HUDEP-2 (cell line): ENCODE measurements around the gene UTP4.
"Not testable (repeated sequence)": the region's sequence is repeated elsewhere in the genome, so short reads cannot be mapped to it uniquely, and the experiment has no call there.

Source experiments
- DNase-seq, 76 experiments: peaks; one replicate each; lab custom pipeline; 2025; ENCODE audit not compliant: unreplicated experiment in 76 of 76; lab: John Stamatoyannopoulos, UW

The UTP4 gene

DNA sequence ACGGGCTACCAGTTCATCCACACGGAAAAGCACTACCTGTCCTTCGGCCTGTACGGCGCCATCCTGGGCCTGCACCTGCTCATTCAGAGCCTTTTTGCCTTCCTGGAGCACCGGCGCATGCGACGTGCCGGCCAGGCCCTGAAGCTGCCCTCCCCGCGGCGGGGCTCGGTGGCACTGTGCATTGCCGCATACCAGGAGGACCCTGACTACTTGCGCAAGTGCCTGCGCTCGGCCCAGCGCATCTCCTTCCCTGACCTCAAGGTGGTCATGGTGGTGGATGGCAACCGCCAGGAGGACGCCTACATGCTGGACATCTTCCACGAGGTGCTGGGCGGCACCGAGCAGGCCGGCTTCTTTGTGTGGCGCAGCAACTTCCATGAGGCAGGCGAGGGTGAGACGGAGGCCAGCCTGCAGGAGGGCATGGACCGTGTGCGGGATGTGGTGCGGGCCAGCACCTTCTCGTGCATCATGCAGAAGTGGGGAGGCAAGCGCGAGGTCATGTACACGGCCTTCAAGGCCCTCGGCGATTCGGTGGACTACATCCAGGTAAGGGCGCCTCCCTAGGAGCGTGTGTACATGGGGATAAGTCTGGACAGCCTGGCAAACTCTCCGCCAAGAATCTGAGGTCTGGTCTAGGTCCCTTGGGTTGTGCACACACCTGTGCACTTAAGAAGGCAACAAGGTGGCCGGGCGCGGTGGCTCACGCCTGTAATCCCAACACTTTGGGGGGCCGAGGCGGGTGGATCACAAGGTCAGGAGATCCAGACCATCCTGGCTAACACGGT lies 22.8 kb upstream of the UTP4 start:
- DNase-seq, result no peak

DNA sequence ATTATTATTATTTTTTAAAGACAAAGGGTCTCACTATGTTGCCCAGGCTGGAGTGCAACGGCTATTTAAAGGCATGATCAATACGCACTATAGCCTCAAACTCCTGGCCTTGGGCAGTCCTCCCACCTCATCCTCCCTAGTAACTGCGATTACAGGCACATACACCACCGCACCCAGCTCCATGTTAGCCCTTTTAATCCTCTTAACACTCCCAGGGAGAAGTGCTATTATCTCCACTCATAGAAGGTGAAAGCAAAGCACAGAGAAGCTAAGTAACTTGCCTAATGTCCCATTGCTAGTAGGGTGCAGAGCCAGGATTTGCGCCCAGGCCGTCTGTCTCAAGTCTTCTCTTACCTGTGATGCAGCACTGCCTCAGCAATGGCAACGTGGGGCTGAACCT lies 22.0 kb upstream of the UTP4 start:
- no peak for DNase-seq

DNA sequence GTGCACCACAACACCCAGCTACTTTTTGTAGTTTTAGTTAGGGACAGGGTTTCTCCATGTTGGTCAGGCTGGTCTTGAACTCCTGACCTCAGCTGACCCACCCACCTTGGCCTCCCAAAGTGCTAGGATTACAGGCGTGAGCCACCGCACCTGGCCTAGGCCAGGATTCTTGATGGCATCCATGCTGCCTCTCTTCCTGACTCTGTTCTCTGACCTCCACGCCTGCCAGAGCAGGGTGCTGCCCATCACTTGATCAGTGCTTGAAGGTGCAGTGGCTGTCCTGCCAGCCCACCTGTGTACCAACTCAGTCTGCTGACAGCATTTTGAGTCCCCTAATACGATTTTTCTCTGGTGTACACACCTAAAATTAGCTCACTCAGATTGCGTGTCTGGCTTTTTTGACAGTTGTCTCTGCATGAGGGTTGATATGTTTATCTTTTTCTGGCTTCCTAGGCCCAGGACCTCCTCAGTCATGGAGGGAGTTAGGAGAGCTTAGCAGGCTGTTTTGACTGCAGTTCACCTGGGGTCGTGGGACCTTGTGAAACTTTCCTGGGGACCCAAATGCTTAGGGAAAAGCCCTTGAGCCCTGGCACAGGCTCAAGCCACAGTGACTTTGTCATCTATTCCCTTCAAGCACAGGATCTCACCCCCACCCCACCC lies 21.1 kb upstream of the UTP4 start:
- DNase-seq, result peak in 7 of 76 experiments; percentile 12 to 33 (median 19)

DNA sequence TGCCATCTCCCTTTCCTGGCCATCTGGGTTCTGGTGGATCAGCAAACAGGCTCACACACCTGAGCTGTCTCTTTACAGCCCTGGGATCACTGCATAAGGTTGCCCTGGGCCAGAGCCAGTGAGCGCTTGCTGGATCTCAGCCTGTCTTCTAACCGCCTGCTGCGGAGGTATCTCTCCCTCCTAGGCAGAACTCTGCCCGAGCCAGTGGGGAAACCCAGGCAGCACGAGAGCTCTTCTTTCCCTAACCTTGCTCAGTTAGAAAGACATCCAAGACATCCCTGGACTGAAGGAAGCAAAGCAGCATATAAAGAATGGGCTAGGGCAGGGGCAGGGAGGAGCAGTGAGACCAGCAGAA lies 20.6 kb upstream of the UTP4 start:
- DNase-seq, result no peak

DNA sequence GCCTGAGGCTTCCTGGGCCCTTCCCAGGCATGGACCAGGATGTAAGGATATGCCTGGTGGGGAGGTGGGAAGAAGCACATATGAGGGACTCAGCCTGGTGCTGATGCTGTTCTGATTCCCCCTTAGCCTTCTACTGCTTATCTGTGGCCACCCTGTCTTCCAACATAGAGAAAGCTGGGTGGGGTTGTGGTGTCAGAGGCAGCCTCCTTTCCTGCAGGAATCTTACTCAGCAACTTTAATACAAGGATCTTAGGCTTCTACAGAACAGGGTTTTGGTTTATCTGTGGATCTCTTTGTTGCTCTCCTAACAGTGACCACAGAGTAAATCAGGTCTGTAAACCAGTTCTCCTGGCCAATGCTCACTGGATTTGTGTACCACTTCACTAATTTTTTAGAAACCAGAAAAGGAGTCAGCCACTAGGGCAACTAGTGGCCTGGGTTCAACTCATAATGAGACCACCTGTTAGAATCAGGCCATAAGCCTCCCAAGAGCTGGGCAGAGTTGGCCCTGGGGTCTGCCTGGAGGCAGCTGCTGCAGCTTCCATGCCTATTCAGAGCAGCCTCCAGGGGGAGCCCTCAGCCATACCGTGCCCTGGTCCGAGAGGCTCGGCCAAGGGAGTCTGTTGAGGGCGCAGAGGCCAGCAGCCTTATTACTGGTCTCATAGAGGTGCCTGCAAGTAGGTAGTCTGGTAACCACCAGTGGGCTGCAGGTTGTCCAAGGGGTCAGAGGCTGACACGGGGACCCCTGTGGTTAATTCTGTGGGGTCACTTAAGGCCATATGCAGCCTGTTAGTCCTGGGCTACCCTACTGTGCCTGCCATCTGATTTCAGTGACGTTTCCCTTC lies 19.9 kb upstream of the UTP4 start:
- DNase-seq, result peak in 50 of 76 experiments; percentile 4 to 70 (median 40)

DNA sequence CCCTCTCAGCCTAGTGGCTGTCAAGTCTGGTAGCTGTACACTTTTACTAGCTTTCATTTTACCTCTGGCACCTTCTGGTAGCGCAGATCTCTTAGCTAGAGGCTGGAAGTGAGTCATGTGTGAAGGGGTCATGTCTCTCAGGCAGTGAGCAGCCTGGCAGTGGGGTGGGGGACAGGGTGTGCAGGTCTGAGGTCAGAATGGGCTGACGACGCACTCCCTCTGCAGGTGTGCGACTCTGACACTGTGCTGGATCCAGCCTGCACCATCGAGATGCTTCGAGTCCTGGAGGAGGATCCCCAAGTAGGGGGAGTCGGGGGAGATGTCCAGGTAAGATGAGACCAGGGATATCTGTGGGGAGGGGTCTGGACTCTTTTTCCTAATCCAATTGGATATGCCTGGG lies 19.2 kb upstream of the UTP4 start:
- no peak for DNase-seq

DNA sequence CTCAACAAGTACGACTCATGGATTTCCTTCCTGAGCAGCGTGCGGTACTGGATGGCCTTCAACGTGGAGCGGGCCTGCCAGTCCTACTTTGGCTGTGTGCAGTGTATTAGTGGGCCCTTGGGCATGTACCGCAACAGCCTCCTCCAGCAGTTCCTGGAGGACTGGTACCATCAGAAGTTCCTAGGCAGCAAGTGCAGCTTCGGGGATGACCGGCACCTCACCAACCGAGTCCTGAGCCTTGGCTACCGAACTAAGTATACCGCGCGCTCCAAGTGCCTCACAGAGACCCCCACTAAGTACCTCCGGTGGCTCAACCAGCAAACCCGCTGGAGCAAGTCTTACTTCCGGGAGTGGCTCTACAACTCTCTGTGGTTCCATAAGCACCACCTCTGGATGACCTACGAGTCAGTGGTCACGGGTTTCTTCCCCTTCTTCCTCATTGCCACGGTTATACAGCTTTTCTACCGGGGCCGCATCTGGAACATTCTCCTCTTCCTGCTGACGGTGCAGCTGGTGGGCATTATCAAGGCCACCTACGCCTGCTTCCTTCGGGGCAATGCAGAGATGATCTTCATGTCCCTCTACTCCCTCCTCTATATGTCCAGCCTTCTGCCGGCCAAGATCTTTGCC lies 18.0 kb upstream of the UTP4 start:
- no peak for DNase-seq

DNA sequence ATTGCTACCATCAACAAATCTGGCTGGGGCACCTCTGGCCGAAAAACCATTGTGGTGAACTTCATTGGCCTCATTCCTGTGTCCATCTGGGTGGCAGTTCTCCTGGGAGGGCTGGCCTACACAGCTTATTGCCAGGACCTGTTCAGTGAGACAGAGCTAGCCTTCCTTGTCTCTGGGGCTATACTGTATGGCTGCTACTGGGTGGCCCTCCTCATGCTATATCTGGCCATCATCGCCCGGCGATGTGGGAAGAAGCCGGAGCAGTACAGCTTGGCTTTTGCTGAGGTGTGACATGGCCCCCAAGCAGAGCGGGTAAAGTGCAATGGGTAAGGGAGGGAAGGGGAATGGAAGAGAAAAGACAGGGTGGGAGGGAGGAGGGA lies 17.5 kb upstream of the UTP4 start:
- DNase-seq, result no peak

DNA sequence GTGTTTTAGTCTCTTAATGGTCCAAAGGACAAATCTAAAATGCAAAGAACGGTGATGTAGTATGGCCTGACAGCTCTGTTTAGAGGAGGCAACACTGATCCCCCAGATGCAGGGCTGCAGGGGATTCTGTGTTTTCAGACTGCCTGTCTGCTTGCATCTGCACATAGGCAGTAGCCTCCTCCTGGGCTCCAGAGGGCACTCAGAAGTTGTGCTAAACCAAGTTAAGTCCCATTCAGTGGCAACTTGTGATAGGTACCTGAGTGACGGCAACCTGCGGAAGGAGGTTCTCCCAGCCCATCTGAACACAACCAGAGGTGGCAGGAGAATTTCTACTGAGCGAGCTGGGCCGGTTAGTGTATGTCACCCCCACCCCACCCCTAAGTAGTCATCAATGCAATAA lies 17.1 kb upstream of the UTP4 start:
- no peak for DNase-seq

DNA sequence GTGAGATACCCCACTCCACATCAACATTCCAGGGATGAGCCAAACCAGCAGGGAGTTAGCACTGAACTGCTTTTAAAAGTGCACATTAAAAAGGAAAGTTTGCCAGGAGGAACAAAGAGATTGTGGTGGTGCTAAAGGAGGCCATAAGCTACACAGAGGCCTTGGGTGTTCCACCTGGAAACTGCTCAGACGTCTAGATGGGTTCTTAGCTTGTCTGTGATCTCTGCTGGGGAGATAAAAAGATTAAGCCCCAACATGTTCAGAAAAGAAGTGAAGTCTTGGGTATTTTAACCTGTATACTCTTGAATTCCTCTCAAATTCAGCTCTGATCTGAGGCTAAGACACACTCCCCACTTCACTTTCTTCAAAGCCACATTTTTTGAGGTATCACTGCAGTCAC lies 16.6 kb upstream of the UTP4 start:
- no peak for DNase-seq

DNA sequence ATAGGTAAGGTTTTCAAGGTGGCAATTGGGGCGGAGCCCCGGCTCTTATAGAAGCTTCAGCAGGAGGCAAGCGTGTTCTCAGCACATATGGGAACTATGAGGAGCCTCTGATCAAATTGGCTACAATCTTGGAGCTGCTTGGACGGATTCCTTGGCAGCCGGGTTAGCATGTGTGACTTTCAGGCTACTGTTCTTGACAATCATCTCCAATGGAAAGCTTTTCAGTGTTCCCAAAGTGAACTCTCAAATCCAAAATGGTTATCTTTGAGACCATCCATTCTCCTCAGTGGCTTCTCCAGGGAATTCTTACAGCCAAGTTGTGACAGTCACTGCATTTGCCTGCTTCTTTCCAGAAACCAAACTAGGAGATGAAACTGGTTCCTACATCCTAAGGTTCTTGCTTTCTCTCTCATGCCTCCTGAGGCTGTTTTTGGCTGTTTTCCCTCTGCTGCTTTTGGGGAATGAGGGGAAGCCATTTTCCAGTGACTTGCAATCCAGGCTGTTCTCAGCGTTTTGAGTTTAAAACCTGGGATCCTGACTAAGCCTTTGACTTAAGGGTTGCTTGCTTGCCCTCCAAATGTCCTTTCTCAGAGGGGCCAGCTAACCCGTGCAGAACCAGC lies 16.1 kb upstream of the UTP4 start:
- no peak for DNase-seq

DNA sequence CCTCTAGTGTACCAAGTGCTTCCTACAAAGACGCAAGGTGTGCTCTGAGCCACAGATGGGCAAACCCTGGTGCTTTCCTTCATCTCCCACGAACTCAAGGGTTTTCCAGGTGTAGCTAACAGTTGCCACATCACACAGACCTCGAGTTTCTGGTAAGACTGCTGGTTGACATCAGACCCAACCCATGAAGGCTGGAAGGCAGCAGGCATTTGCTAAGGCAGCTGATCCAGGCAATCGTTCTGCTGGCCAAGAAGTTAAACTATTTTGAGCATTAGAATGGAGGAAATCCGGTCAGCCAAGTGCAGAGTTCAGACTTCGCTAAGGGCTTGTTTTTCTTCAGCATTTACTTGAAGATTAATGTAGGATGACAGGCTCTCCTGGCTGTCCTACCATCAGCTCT lies 15.5 kb upstream of the UTP4 start:
- no peak for DNase-seq

DNA sequence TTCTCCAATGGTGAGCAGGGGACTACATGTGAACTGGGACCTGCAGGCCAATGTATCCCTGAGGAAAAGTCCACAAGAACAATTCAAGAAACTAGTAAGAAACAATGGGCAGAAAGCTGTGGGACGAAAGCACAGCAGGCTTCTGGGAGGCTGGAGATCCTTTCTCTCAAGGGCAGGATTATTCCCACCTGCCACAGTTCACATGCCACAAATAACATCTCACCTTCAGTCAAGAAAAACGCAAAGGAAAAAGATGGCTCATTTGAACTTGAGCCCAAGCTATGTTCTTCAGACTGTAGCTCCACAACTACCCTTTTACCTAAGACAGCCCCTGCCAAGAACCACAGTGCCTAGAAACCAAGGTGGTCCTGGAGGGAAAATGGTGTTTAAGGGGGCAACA lies 14.0 kb upstream of the UTP4 start:
- DNase-seq, result no peak

DNA sequence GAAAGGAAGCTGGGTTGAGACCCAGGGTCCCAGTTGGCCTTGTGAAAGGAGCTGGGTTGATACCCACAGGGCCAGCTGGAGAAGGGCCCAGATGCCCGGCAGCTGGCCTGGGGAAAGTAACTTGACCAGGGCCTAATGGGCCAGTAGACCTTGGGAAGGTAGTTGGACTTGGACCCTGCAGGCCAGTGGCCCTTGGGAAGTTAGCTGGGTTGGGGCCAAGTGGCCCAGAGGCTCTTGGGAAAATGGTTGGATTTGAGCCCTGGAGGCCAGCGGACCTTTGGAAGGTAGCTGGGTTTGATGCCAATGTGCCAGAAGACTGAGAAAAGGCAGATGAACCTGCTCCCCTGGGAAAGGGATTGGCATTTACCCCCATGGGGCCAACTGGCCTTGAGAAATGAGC lies 13.5 kb upstream of the UTP4 start:
- no peak for DNase-seq

DNA sequence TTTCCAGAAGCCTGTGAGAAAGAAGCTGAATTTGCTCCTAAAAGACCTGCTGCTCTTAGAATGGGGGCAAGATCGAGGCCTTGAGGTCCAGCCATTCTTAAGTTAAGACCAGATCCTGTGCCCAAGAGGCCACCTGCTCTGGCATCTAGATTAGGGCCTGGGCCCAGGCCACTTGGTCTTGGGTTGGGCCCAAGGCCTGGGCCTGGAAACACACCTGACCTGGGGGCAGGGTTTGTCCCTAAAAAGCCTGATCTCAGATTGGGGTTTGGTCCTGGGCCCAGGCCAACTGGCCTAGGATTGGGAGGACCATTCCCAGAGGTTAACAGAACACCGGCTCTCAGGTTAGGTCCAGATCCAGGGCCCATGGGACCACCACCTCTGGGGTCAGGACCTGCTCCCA lies 12.9 kb upstream of the UTP4 start:
- no peak for DNase-seq

DNA sequence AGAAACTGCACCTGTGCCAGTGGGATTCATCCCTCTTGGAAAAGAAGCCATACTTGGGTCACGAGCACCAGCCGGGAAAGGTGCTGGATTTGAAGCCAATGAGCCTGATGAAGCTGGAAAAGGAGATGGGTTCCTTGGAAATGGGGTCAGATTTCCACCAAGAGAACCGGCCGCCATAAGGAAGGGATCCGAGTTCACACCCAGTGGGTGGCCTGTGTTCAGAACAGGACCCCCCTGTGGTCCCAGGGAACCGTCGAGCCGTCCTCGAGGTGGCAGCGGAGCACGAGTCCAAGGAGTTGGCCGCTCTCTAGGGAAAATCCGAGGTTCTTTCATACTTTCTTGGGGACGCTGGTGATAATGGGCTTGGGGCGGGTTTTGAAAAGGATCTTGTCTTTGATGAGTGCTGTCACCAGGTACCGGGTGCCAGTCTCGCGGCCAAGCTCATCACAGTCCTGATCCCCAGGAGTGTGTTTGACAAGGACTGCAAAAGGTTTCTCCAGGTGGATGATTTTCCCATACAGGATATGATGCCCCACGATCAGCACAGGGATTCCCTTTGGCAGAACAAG lies 12.3 kb upstream of the UTP4 start:
- no peak for DNase-seq

DNA sequence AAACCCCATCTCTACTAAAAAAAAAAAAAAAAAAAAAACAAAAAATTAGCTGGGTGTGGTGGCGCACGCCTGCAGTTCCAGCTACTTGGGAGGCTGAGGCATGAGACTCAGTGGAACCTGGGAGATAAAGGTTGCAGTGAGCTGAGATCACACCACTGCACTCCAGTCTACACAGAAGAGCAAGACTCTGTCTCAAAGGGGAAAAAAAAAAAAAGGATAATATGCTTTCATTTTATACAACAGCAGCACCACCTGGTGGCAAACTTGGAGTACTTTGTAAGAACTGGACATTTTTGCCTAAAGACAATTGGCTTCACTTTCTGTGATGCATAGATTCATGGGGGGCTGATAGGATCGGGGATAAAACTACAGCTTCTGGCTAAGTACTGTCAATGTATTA lies 8.5 kb upstream of the UTP4 start:
- peak in 48 of 76 experiments; percentile 3 to 73 (median 36) for DNase-seq

DNA sequence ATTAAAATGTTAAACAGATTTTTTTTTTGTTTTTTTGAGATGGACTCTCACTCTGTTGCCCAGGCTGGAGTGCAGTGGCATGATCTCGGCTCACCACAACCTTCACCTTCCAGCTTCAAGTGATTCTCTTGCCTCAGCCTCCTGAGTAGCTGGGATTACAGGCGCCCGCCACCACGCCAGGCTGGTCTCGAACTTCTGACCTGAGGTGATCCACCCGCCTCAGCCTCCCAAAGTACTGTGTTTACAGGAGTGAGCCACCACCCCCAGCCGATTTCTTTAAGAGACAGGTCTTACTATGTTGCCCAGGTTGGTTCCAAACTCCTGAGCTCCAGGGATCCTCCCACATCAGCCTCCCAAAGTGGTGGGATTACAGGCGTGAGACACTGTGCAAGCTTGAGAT lies 8.0 kb upstream of the UTP4 start:
- DNase-seq, result not testable (repeated sequence)

DNA sequence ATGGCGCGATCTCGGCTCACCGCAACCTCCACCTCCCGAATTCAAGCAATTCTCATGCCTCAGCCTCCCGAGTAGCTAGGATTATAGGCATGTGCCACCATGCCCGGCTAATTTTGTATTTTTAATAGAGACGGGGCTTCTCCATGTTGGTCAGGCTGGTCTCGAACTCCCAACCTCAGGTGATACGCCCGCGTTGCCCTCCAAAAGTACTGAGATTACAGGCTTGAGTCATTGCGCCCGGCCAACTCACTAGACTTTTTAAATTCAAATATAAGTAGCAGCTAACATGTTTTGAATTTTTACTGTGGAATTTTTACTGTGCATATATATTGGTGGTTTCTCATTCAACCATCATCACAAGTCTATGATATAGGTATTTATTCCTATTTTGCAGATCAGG lies 7.5 kb upstream of the UTP4 start:
- DNase-seq, result not testable (repeated sequence)

DNA sequence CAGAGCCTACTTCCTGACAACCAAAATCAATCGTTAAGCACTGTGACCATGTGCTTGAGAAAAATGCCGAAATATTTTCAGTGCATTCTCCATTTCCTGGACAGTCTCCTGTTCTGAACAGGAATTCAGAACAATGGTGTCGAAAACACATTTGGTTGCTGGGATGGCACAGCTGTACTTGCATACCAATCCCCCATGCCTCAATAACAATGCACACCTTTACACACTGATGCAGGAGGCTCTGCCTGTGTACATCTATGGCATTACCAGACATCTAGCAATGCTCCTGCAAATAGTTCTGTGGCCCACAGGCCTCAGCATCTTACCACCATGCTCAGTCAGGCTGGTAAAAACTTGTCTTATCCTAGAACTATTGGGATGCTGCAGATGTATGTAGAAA lies 6.2 kb upstream of the UTP4 start:
- DNase-seq, result no peak
